Measurements from ENCODE around the gene MRM2.

- TF ChIP-seq POLR2A (IDR thresholded peaks at IDR 0.05; ENCODE audit: low read length) (no peak), GATA1 (IDR thresholded peaks at IDR 0.05; ENCODE audit: low read depth, low read length) (no peak)
Observed at GRCh38 chr7:2220506-2220905, 21.5 kb downstream of the MRM2 start.
